Spleen (tissue), 11 donors: ENCODE data around the gene PLG. TPM values are rescaled to one million over a fixed set of nuclear protein-coding genes. Genes with fewer than 3 reads are reported as not detected.
"Not testable (repeated sequence)": the region's sequence is repeated elsewhere in the genome, so short reads cannot be mapped to it uniquely, and the experiment has no call there.

Source experiments
- DNase-seq: peaks from one replicate; pipeline ENCODE4 v3.0.0-alpha.2; 2020
- H3K27ac ChIP-seq, 8 donors: fragments of 200-600 bp; sonication (generic) in 7 of 8; 1 replicate in 4 of 8; 2 replicates in 4 of 8; pipeline versions ENCODE4 v1.5.0 to v1.8.0; 2016 to 2021; ENCODE audit warnings: inconsistent platforms in 4 of 8, mild to moderate bottlenecking in 4 of 8, moderate library complexity in 1 of 8
- H3K27me3 ChIP-seq, 7 donors: fragments of 200-600 bp; sonication (generic) in 6 of 7; replicated peaks in 1 of 7; 1 replicate in 4 of 7; 2 replicates in 3 of 7; pipeline versions ENCODE4 v1.5.0 to v1.8.0; 2016 to 2021; ENCODE audit warnings: inconsistent platforms in 3 of 7, mild to moderate bottlenecking in 1 of 7
- H3K36me3 ChIP-seq, 6 donors: fragments of 200-600 bp; sonication (generic) in 5 of 6; 1 replicate in 4 of 6; 2 replicates in 2 of 6; pipeline versions ENCODE4 v1.5.0 to v1.8.0; 2016 to 2021; ENCODE audit warnings: inconsistent platforms in 2 of 6
- H3K4me1 ChIP-seq, 6 donors: fragments of 200-600 bp; sonication (generic) in 5 of 6; 1 replicate in 3 of 6; 2 replicates in 3 of 6; pipeline versions ENCODE4 v1.5.0 to v1.8.0; 2016 to 2021; ENCODE audit warnings: inconsistent platforms in 3 of 6
- H3K4me3 ChIP-seq, 8 donors: fragments of 200-600 bp; sonication (generic) in 7 of 8; 1 replicate in 4 of 8; 2 replicates in 4 of 8; pipeline versions ENCODE4 v1.5.0 to v1.8.0; 2016 to 2021; ENCODE audit warnings: inconsistent platforms in 4 of 8, mild to moderate bottlenecking in 4 of 8, moderate library complexity in 2 of 8
- H3K9me3 ChIP-seq, 8 donors: fragments of 200-600 bp; sonication (generic) in 7 of 8; 1 replicate in 4 of 8; 2 replicates in 4 of 8; pipeline versions ENCODE4 v1.5.0 to v1.8.0; 2016 to 2021; ENCODE audit warnings: inconsistent platforms in 4 of 8
- CTCF ChIP-seq, 11 experiments: fragments of 200-600 bp in 7 of 11; fragments of 450-650 bp in 4 of 11; sonication (generic) in 4 of 11; IDR thresholded peaks in 8 of 11; conservative IDR thresholded peaks in 3 of 11; 1 replicate in 7 of 11; 2 replicates in 4 of 11; pipeline versions ENCODE4 v1.4.0 to v1.8.0; 2016 to 2021; ENCODE audit warnings: antibody characterized with exemption in 11 of 11, inconsistent platforms in 4 of 11, mild to moderate bottlenecking in 1 of 11
- POLR2A ChIP-seq, 3 donors: fragments of 450-650 bp; IDR thresholded peaks; one replicate each; pipeline ENCODE4 v1.5.1; 2017; ENCODE audit warnings: antibody characterized with exemption in 3 of 3, mild to moderate bottlenecking in 1 of 3
- POLR2AphosphoS5 ChIP-seq, 3 donors: sonication (generic); formaldehyde crosslinking; IDR thresholded peaks; one replicate each; pipeline ENCODE4 v1.5.1; 2017; ENCODE audit warnings: antibody characterized with exemption in 3 of 3
- WGBS, 5 donors: extraction: QIAGEN DNeasy Blood & Tissue Kit in 3 of 5; methylation state at CpG; one replicate each; pipeline versions ENCODE4 v1.1.5 to v1.1.7; 2013 to 2018; 5-methylcytosine and 5-hydroxymethylcytosine counted together
- intact Hi-C: fragments of 100-400 bp; cut with DNase I; formaldehyde crosslinking; loops from one replicate; pipeline ENCODE4 v1.15.0; 2023; ENCODE audit warnings: low total_unique reads
- polyA plus RNA-seq, 3 donors: library from polyadenylated mRNA; stranded (reverse); fragments of 200-250 nt; gene quantifications; one replicate each; pipeline ENCODE4 v1.2.1, GENCODE V29; 2013
- total RNA-seq, 7 donors: library from RNA; depleted of rRNA in 3 of 7; stranded (reverse); fragments of >200 nt in 3 of 7; fragmentation: NEBNext Ultra II Directional in 4 of 7; extraction: Animal tissue kit (Norgen Biotek cat#: 25700) in 4 of 7; gene quantifications; one replicate each; pipeline versions ENCODE4 v1.1.0 to v1.2.1, GENCODE V29; 2016 to 2021
- donor health status: healthy with polysubstance abuse.
- donor health status: DM: no; HTN: no; CAD: no; lungs with moderate emphysema.
- donor health status: DM: no; HTN: no; CAD: no.
- donor health status: Bipolar disorder and iron deficiency.
- donor health status: healthy.
- donor health status: DM: no; HTN: no; CAD: no.
- donor health status: DM: yes; HTN: yes; CAD: no.

Gene PLG
- total and polyA plus RNA-seq, 10 donors, result 0.46 to 0.57 TPM; not detected in 8

DNA sequence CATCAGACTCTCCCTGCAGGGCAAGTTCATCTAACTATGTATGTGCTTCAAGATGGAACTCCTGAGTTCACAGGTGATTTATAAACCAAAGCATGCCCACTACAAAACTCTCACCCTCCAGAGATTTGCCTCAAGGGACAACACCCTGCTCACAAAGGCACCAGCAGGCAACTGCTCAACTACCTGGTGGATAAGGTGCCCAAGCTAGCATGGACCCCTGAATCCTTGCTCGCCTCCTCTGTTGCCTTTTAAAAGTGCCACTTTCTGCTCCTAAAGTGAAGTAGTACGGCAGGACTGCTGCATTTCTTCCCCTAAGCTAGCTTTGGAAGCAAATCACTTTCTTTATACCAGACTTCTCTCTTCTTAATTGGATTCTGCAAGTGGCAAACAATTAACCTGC lies 39.2 kb upstream of the PLG start:
- Histone ChIP-seq H3K27ac (no peak overlapping the region), H3K36me3 (no peaks in the 10 kb centered on the region), H3K27me3 (peaks cover 0 to 24% (median 0%) of the 10 kb centered on the region in 7 donors), H3K9me3 (peaks cover 0 to 7% (median under 1%) of the 10 kb centered on the region in 8 donors), H3K4me1 (no peaks in the 10 kb centered on the region), H3K4me3 (no peak overlapping the region)
- TF ChIP-seq POLR2AphosphoS5 (IDR thresholded peaks at IDR 0.05) (no peak), POLR2A (IDR thresholded peaks at IDR 0.05) (no peak), CTCF (IDR thresholded peaks at IDR 0.05 in 8 of 11, conservative IDR thresholded peaks at IDR 0.05 in 3 of 11) (no peak)
- no peak for DNase-seq
- WGBS, 5 donors, result 57 to 79% (median 71%) methylated on average over 2 of the region's 2 CpGs
- intact Hi-C loops, result no loop called here

DNA sequence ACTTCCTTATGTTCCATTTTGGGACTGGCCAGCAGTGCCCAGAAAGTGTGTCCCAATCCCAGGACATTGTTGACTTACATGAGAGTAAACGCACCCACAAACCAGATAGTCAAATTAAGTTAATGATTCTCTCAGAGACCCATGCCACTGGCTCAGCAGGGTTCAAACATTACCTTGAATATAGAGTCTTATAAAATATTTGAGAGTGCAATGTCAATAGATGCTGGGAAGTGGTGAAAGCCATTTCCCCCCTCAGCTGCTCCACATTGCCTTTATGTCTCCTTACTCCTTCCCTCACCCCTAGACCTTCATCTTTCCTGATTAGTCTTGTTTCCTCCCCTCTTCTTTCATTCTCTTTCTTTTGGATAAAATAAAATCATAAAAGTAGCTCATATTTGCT lies 37.8 kb upstream of the PLG start, which contains the start of gene LPA:
Gene LPA (minus strand): TSS at position 78 of the 400 bp plus-strand sequence. CDS start 61 bp downstream, at position 17.
- H3K27ac ChIP-seq, H3K4me1 ChIP-seq, H3K36me3 ChIP-seq, intact Hi-C loops, H3K9me3 ChIP-seq, DNase-seq, H3K4me3 ChIP-seq: not testable (repeated sequence)
- WGBS, 5 donors, result 75 to 100% (median 81%) methylated on average over 1 of the region's 1 CpG
- H3K27me3 ChIP-seq, result peaks cover 0 to 24% (median 0%) of the 10 kb centered on the region in 7 donors

DNA sequence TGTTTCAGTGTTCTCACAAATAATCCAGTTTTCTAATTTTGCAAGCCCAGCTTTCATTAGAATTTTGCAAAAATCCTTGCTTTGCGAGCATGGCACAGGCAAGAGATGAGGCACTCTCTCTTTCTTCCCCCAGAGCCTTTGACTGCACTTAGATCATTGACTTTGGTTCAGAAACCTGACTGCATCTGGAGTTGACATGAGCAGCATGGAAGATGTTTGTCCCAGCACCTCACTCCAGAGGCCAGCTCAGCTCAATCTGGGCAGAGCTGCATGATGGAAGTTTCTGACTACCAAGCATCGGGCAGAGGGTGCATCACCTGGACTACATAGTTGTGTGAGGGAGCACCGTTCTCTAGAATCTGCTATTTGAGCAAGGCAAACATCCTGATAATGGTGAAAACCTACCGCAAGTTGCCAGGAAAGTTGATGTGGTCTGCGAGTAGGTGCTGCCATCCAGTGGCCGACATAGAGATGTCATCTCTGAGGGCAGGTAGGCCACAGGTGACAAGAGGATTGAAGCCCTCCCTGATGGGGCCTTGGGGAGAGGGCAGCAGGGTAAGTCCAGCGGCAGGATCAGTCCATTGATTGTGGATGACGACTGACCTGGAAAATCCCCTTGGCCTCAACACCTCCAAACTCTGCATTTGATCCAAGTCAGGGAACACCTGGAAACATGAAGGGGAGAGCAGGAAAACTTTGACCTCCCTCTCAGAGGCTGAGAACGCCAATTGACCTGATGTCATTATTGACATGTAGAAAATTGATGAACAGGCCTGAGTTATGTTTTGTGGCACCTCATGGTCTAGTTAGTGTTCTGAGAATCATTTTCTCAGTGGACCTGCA lies 34.2 kb upstream of the PLG start:
- no peak for DNase-seq
- Histone ChIP-seq H3K36me3 (no peaks in the 10 kb centered on the region), H3K4me1 (no peaks in the 10 kb centered on the region), H3K9me3 (peaks cover 0 to 11% (median 4%) of the 10 kb centered on the region in 8 donors), H3K4me3 (no peak overlapping the region), H3K27ac (no peak overlapping the region), H3K27me3 (peaks cover 0 to 16% (median 0%) of the 10 kb centered on the region in 7 donors)
- 26 to 30% (median 27%) methylated on average over 9 of the region's 9 CpGs for WGBS, 5 donors
- TF ChIP-seq POLR2AphosphoS5 (IDR thresholded peaks at IDR 0.05) (no peak), POLR2A (IDR thresholded peaks at IDR 0.05) (no peak), CTCF (IDR thresholded peaks at IDR 0.05 in 8 of 11, conservative IDR thresholded peaks at IDR 0.05 in 3 of 11) (peak in 2 of 11 experiments; percentile 25 to 34)
- intact Hi-C loops, result no loop called here

- no peak overlapping the region for H3K27ac ChIP-seq
- H3K4me3 ChIP-seq, result no peak overlapping the region
- intact Hi-C loops, result no loop called here
- H3K27me3 ChIP-seq, result peaks cover 0 to 16% (median 0%) of the 10 kb centered on the region in 7 donors
- WGBS, 5 donors, result 65 to 81% (median 71%) methylated on average over 2 of the region's 2 CpGs
- peaks cover 0 to 17% (median 8%) of the 10 kb centered on the region in 8 donors for H3K9me3 ChIP-seq
- H3K4me1 ChIP-seq, result no peaks in the 10 kb centered on the region
- no peak for DNase-seq
- no peaks in the 10 kb centered on the region for H3K36me3 ChIP-seq
- no peak for TF ChIP-seq CTCF (IDR thresholded peaks at IDR 0.05 in 8 of 11, conservative IDR thresholded peaks at IDR 0.05 in 3 of 11)
- no peak for TF ChIP-seq POLR2A (IDR thresholded peaks at IDR 0.05)
- TF ChIP-seq POLR2AphosphoS5 (IDR thresholded peaks at IDR 0.05), result no peak
Measured at GRCh38 chr6:160668589-160668988, 33.5 kb upstream of the PLG start.

DNA sequence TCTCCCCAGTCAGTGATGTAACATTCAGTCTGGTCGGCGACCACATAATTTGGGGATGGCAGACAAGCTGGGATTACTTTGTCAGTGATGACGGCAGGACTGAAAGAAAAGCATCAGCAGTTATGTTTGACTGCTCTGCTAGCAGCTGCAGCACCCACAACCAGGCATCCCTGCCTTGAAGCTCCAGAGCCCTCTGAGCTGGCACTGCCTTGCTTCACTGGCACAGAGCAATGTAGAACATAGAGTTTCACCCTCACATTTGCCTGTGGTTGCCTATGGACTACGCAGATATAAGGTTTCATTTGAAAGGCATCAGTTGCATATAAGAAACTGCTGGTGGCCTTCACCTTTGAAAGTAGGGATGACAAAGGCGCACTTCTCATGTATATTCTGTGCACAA lies 25.6 kb upstream of the PLG start:
- Histone ChIP-seq H3K9me3 (peaks cover 0 to 24% (median 8%) of the 10 kb centered on the region in 8 donors), H3K27me3 (peaks cover 0 to 10% (median 0%) of the 10 kb centered on the region in 7 donors)
- H3K4me1 ChIP-seq, H3K36me3 ChIP-seq, intact Hi-C loops, H3K4me3 ChIP-seq, H3K27ac ChIP-seq, DNase-seq: not testable (repeated sequence)
- WGBS, 5 donors, result 79 to 94% (median 91%) methylated on average over 5 of the region's 5 CpGs
